Adrenal gland (tissue), 12 donors: Measurements from ENCODE around the gene ODAD2. TPM values are rescaled to one million over a fixed set of nuclear protein-coding genes. Genes with fewer than 3 reads are reported as not detected.

Source experiments
- DNase-seq, 7 donors: peaks; one replicate each; pipeline ENCODE4 v3.0.0-alpha.2; 2019 to 2020
- H3K27ac ChIP-seq, 5 donors: fragments of 200-600 bp; sonication (generic) in 4 of 5; 1 replicate in 3 of 5; 2 replicates in 2 of 5; pipeline versions ENCODE4 v1.5.1 to v1.8.0; 2016 to 2020; ENCODE audit warnings: mild to moderate bottlenecking in 1 of 5
- H3K27me3 ChIP-seq: fragments of 200-600 bp; 2 replicates; pipeline ENCODE4 v1.8.0; 2021
- H3K36me3 ChIP-seq, 2 donors: fragments of 200-600 bp; replicated peaks in 1 of 2; 1 replicate in 1 of 2; 2 replicates in 1 of 2; pipeline versions ENCODE4 v1.5.1 to v1.8.0; 2018 to 2022
- H3K4me1 ChIP-seq, 2 donors: fragments of 200-600 bp; replicated peaks in 1 of 2; 1 replicate in 1 of 2; 2 replicates in 1 of 2; pipeline versions ENCODE4 v1.5.1 to v1.8.0; 2018 to 2021
- H3K4me3 ChIP-seq, 4 donors: fragments of 200-600 bp; sonication (generic) in 3 of 4; one replicate each; pipeline ENCODE4 v1.5.1; 2016 to 2018
- H3K9me3 ChIP-seq, 3 donors: fragments of 200-600 bp; sonication (generic) in 1 of 3; replicated peaks in 1 of 3; 1 replicate in 2 of 3; 2 replicates in 1 of 3; pipeline versions ENCODE4 v1.5.1 to v1.8.0; 2016 to 2021
- CTCF ChIP-seq, 6 experiments: fragments of 450-650 bp in 4 of 6; fragments of 200-600 bp in 2 of 6; sonication (generic) in 1 of 6; IDR thresholded peaks; 1 replicate in 5 of 6; 2 replicates in 1 of 6; pipeline versions ENCODE4 v1.5.1 to v1.8.0; 2016 to 2021; ENCODE audit warnings: antibody characterized with exemption in 6 of 6, mild to moderate bottlenecking in 2 of 6, moderate library complexity in 1 of 6
- POLR2A ChIP-seq, 2 donors: fragments of 450-650 bp; IDR thresholded peaks; one replicate each; pipeline ENCODE4 v1.6.1; 2017; ENCODE audit warnings: antibody characterized with exemption in 2 of 2, mild to moderate bottlenecking in 2 of 2, moderate library complexity in 1 of 2
- WGBS, 4 donors: extraction: QIAGEN DNeasy Blood & Tissue Kit in 2 of 4; methylation state at CpG; one replicate each; pipeline versions ENCODE4 v1.1.5 to v1.1.7; 2013 to 2017; 5-methylcytosine and 5-hydroxymethylcytosine counted together
- intact Hi-C, 2 donors: fragments of 100-400 bp; cut with DNase I; formaldehyde crosslinking; loops; one replicate each; pipeline versions ENCODE4 v1.14.1 to v1.15.0; 2022 to 2023
- polyA plus RNA-seq, 3 donors: library from polyadenylated mRNA; stranded (reverse); fragments of 200-250 nt in 2 of 3; fragments of 350-450 nt in 1 of 3; fragmentation: Illumina TruSeq in 1 of 3; extraction: RNeasy Lipid Tissue Mini Kit (QIAGEN cat#74804) in 1 of 3; gene quantifications; one replicate each; pipeline ENCODE4 v1.2.3, GENCODE V29; 2013 to 2014
- total RNA-seq, 9 donors: library from RNA; depleted of rRNA in 4 of 9; stranded (reverse); fragments of >200 nt in 4 of 9; fragments of 120-200 nt in 1 of 9; fragmentation: NEBNext Ultra II Directional in 1 of 9; extraction: Animal tissue kit (Norgen Biotek cat#: 25700) in 1 of 9; gene quantifications; one replicate each; pipeline versions ENCODE4 v1.1.0 to v1.2.4, GENCODE V29; 2013 to 2023
- donor health status: healthy with polysubstance abuse.
- donor health status: Bipolar disorder and iron deficiency.
- donor health status: DM: yes; HTN: yes; CAD: no.
- donor health status: DM: no; HTN: no; CAD: no.
- donor health status: DM: no; HTN: no; CAD: no.
- donor health status: DM: yes; HTN: yes; CAD: no.

ODAD2 gene
- total and polyA plus RNA-seq, 12 donors = 0.35 to 2.4 (median 1.2) TPM

DNA sequence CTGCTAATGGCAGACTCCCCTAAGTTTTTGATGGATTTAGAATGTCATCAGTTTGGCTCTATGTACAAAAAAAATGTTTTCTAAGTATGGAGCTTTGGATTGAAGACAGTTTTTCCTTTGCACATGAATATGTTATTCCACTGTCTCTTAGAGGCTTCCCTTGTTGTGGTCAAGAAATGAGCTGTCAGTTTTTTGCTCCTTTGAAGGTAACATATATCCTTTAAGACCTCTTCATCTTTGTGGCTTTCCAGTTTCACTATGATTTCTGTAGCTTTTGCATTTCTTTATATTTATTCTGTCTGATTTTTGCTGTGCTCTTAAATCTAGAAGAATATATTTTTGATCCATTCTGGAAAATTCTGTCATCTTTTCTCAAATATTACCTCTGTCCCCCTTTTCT lies 15.8 kb upstream of the ODAD2 start:
- Histone ChIP-seq H3K9me3 (no peaks in the 10 kb centered on the region), H3K27ac (no peak overlapping the region), H3K36me3 (no peaks in the 10 kb centered on the region), H3K27me3 (no peaks in the 10 kb centered on the region), H3K4me3 (no peak overlapping the region), H3K4me1 (no peaks in the 10 kb centered on the region)
- TF ChIP-seq CTCF (IDR thresholded peaks at IDR 0.05) (no peak), POLR2A (IDR thresholded peaks at IDR 0.05) (no peak)
- DNase-seq = no peak
- intact Hi-C loops = no loop called here

DNA sequence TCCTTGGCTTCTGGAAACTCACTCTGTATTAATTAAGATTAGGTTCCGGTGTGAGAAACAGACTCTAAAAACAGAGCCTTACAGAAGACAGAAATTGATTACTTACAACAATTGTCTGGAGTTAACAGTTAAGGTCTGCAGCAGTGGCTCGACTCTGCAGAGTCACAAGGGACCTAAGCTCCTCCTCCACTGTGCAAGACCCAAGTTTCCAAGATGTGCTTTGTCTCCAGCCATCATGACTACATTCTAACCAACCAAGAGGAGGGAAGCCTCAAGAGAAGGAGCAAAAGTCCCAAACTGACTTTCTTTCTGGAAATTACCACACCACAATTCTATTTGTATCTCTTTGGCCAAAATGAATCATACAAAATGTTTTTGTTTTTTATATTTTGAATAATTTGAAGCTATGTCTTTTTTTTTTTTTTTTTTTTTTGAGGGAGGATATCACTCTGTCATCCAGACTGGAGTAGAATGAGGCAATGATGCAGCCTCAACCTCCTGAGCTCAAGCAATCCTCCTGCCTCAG lies 14.2 kb upstream of the ODAD2 start:
- intact Hi-C loops = no loop called here
- Histone ChIP-seq H3K27ac (no peak overlapping the region), H3K4me3 (no peak overlapping the region), H3K36me3 (no peaks in the 10 kb centered on the region), H3K4me1 (no peaks in the 10 kb centered on the region), H3K9me3 (no peaks in the 10 kb centered on the region), H3K27me3 (no peaks in the 10 kb centered on the region)
- WGBS, 4 donors = 43 to 53% (median 47%) methylated on average over 2 of the region's 2 CpGs
- DNase-seq = no peak
- no peak for TF ChIP-seq POLR2A (IDR thresholded peaks at IDR 0.05)
- no peak for TF ChIP-seq CTCF (IDR thresholded peaks at IDR 0.05)

- Histone ChIP-seq H3K4me1 (no peaks in the 10 kb centered on the region), H3K9me3 (no peaks in the 10 kb centered on the region), H3K4me3 (no peak overlapping the region), H3K27ac (no peak overlapping the region), H3K36me3 (no peaks in the 10 kb centered on the region), H3K27me3 (no peaks in the 10 kb centered on the region)
- TF ChIP-seq POLR2A (IDR thresholded peaks at IDR 0.05) = no peak
- no peak for TF ChIP-seq CTCF (IDR thresholded peaks at IDR 0.05)
- intact Hi-C loops = no loop called here
- DNase-seq = no peak
- 88 to 97% (median 94%) methylated on average over 1 of the region's 1 CpG; no CpG with 5 or more reads in 1 of the 4 donors for WGBS, 4 donors
Observed at GRCh38 chr10:28010821-28011220, 11.9 kb upstream of the ODAD2 start.

DNA sequence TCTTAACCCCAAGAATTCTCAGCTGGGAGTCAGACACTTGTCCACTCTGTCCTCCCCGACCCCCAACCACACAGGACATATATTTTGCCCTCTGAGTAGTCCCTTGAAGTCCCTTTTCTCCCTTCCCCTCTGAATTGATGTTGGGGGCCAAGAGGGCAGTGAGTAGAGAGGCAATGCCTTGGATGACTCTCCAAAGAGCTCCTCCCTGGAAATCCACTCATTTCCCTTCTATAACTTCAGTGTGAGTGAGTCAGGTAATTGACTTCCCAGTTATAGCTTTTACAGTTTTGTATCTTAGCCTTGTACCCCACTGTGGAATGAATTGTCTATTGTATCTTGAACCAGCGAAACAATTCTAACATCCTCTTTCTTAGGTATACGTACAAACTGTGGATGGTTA lies 9.2 kb upstream of the ODAD2 start:
- no peak for DNase-seq

More for the DNA sequence above, 9.2 kb upstream of the ODAD2 start:
- intact Hi-C loops = no loop called here
- no peaks in the 10 kb centered on the region for H3K9me3 ChIP-seq
- no peak overlapping the region for H3K4me3 ChIP-seq
- no peak overlapping the region for H3K27ac ChIP-seq
- H3K36me3 ChIP-seq = no peaks in the 10 kb centered on the region
- no peaks in the 10 kb centered on the region for H3K27me3 ChIP-seq
- TF ChIP-seq POLR2A (IDR thresholded peaks at IDR 0.05) (no peak), CTCF (IDR thresholded peaks at IDR 0.05) (no peak)
- H3K4me1 ChIP-seq = no peaks in the 10 kb centered on the region
- WGBS, 4 donors = 70 to 76% (median 72%) methylated on average over 3 of the region's 3 CpGs
